HTERT RPE-1 (cell line): ENCODE data around the gene LEMD2.

Experiments used
- in situ Hi-C: fragments of 300-500 bp; cut with MboI; formaldehyde crosslinking; loops from 4 replicates; pipeline ENCODE4 v1.14.3; 2020; ENCODE audit warnings: low sequenced_read_pairs

Gene LEMD2

GRCh38 chr6:33759887-33760629 is 28.9 kb downstream of the LEMD2 start:
- in situ Hi-C loops: no loop called here

- in situ Hi-C loops: no loop called here
Measured at GRCh38 chr6:33758815-33759216, 30.1 kb downstream of the LEMD2 start.

- in situ Hi-C loops: no loop called here
Measured at GRCh38 chr6:33757906-33758305, 31.0 kb downstream of the LEMD2 start.

- in situ Hi-C loops: no loop called here
Measured at GRCh38 chr6:33757113-33757512, 31.8 kb downstream of the LEMD2 start.

- in situ Hi-C loops: no loop called here
Measured at GRCh38 chr6:33756211-33756954, 32.5 kb downstream of the LEMD2 start.

- in situ Hi-C loops: no loop called here
Measured at GRCh38 chr6:33755070-33755869, 33.7 kb downstream of the LEMD2 start.

GRCh38 chr6:33754222-33754621 is 34.7 kb downstream of the LEMD2 start:
- in situ Hi-C loops: no loop called here

- in situ Hi-C loops: no loop called here
Measured at GRCh38 chr6:33752646-33753015, 36.3 kb downstream of the LEMD2 start.

GRCh38 chr6:33751771-33752645 is 36.9 kb downstream of the LEMD2 start:
- in situ Hi-C loops: no loop called here

- in situ Hi-C loops: no loop called here
Measured at GRCh38 chr6:33750244-33750991, 38.5 kb downstream of the LEMD2 start.

GRCh38 chr6:33749401-33749800 is 39.5 kb downstream of the LEMD2 start:
- in situ Hi-C loops: no loop called here

- in situ Hi-C loops: no loop called here
Measured at GRCh38 chr6:33748841-33749240, 40.1 kb downstream of the LEMD2 start.

GRCh38 chr6:33747823-33748222 is 41.1 kb downstream of the LEMD2 start:
- in situ Hi-C loops: no loop called here

- in situ Hi-C loops: no loop called here
Measured at GRCh38 chr6:33746651-33747100, 42.3 kb downstream of the LEMD2 start, which contains the start of gene IP6K3. TSS of gene IP6K3 (minus strand) at chr6:33746905. CDS start at chr6:33735476, 11,429 bp downstream.

- in situ Hi-C loops: no loop called here
Measured at GRCh38 chr6:33746036-33746600, 42.8 kb downstream of the LEMD2 start.

GRCh38 chr6:33745548-33745947 is 43.4 kb downstream of the LEMD2 start:
- in situ Hi-C loops: no loop called here

GRCh38 chr6:33744895-33745546 is 43.9 kb downstream of the LEMD2 start:
- in situ Hi-C loops: no loop called here

GRCh38 chr6:33744001-33744848 is 44.7 kb downstream of the LEMD2 start:
- in situ Hi-C loops: no loop called here
